OCI-LY7 (cell line): ENCODE data around the gene SGSM2. TPM values are rescaled to one million over a fixed set of nuclear protein-coding genes. Genes with fewer than 3 reads are reported as not detected.

Experiments
- BruUV-seq: library from RNA; stranded (reverse); fragments of 400-500 nt; replicated peaks from 2 replicates; lab custom pipeline; 2021; lab: Mats Ljungman, UMichigan
- CTCF ChIA-PET: fragments of 300-600 bp; sonication (Branson Sonifier 250); formaldehyde crosslinking; loops from one replicate; lab custom pipeline; 2022; ENCODE audit warnings: antibody characterized with exemption; ENCODE audit not compliant: unreplicated experiment; lab: Charles Lee
- POLR2A ChIA-PET: fragments of 300-600 bp; sonication (Branson Sonifier 250); formaldehyde crosslinking; loops from one replicate; lab custom pipeline; 2022; ENCODE audit warnings: antibody characterized with exemption; lab: Charles Lee
- DNase-seq: peaks from one replicate; pipeline ENCODE4 v3.0.0-alpha.2; 2015; ENCODE audit warnings: low spot score
- H2AFZ ChIP-seq: fragments of 200-600 bp; sonication (generic), shearing (Covaris generic); 2 replicates; pipeline ENCODE4 v1.6.1; 2014; ENCODE audit warnings: mild to moderate bottlenecking, antibody characterized with exemption, low read length, moderate library complexity
- H3K27ac ChIP-seq: fragments of 200-600 bp; sonication (generic); 2 replicates; pipeline ENCODE4 v1.5.1; 2014; ENCODE audit warnings: mixed run types, low read depth, mild to moderate bottlenecking, moderate library complexity, low read length, inconsistent platforms; ENCODE audit not compliant: poor library complexity, severe bottlenecking
- H3K36me3 ChIP-seq: fragments of 200-600 bp; sonication (generic); 2 replicates; pipeline ENCODE4 v1.6.1; 2014; ENCODE audit warnings: mild to moderate bottlenecking, antibody characterized with exemption, low read length, moderate library complexity, mixed read lengths; ENCODE audit not compliant: insufficient read depth
- H3K4me1 ChIP-seq: fragments of 200-600 bp; sonication (generic); 2 replicates; pipeline ENCODE4 v1.5.1; 2014; ENCODE audit warnings: mild to moderate bottlenecking, low read length; ENCODE audit not compliant: insufficient read depth, poor library complexity, severe bottlenecking
- H3K4me2 ChIP-seq: fragments of 200-600 bp; sonication (generic); 2 replicates; pipeline ENCODE4 v1.6.1; 2014; ENCODE audit warnings: mild to moderate bottlenecking, low read length
- H3K4me3 ChIP-seq: fragments of 200-600 bp; sonication (generic); 2 replicates; pipeline ENCODE4 v1.5.1; 2014; ENCODE audit warnings: mild to moderate bottlenecking, low read depth, low read length; ENCODE audit not compliant: poor library complexity, severe bottlenecking
- H3K79me2 ChIP-seq: fragments of 200-600 bp; sonication (generic); 2 replicates; pipeline ENCODE4 v1.6.1; 2016; ENCODE audit warnings: low read depth, mild to moderate bottlenecking, low read length, moderate library complexity, mixed read lengths; ENCODE audit not compliant: insufficient read depth
- H3K9me2 ChIP-seq: fragments of 200-600 bp; sonication (generic); 2 replicates; pipeline ENCODE4 v1.6.1; 2016; ENCODE audit warnings: mild to moderate bottlenecking, low read length, mixed read lengths; ENCODE audit not compliant: insufficient read depth
- H3K9me3 ChIP-seq: fragments of 200-600 bp; sonication (generic); 2 replicates; pipeline ENCODE4 v1.6.1; 2014; ENCODE audit warnings: mild to moderate bottlenecking, mixed run types, low read length, mixed read lengths
- H4K20me1 ChIP-seq: fragments of 200-600 bp; sonication (generic); 2 replicates; pipeline ENCODE4 v1.6.1; 2014; ENCODE audit warnings: mild to moderate bottlenecking, antibody characterized with exemption, low read length, moderate library complexity, mixed read lengths; ENCODE audit not compliant: insufficient read depth
- EZH2phosphoT487 ChIP-seq: fragments of 200-600 bp; sonication (generic); IDR thresholded peaks from 2 replicates; pipeline ENCODE4 v1.6.1; 2018; ENCODE audit warnings: low read depth, borderline replicate concordance, mild to moderate bottlenecking, mixed run types, antibody characterized with exemption, low read length, moderate library complexity, mixed read lengths
- intact Hi-C: fragments of 100-400 bp; cut with micrococcal nuclease; formaldehyde crosslinking; loops from one replicate; pipeline ENCODE4 v1.10.0; 2022; ENCODE audit not compliant: unreplicated experiment
- total RNA-seq, 2 experiments: library from RNA; depleted of rRNA in 1 of 2; stranded (reverse); fragments of >200 nt in 1 of 2; shearing (Covaris generic) in 1 of 2; gene quantifications; 2 replicates each; pipeline ENCODE4 v1.2.3, GENCODE V29; 2014 to 2022
- TF ChIP-seq, protein P1 (sequence below): fragments of 200-600 bp; sonication (generic); conservative IDR thresholded peaks from 2 replicates; pipeline ENCODE4 v1.5.1; 2014; ENCODE audit warnings: mild to moderate bottlenecking, antibody characterized with exemption, low read length, moderate library complexity, mixed read lengths

SGSM2 gene
- total RNA-seq, 2 experiments from 2014 or later: 44.0 to 50.6 TPM

DNA sequence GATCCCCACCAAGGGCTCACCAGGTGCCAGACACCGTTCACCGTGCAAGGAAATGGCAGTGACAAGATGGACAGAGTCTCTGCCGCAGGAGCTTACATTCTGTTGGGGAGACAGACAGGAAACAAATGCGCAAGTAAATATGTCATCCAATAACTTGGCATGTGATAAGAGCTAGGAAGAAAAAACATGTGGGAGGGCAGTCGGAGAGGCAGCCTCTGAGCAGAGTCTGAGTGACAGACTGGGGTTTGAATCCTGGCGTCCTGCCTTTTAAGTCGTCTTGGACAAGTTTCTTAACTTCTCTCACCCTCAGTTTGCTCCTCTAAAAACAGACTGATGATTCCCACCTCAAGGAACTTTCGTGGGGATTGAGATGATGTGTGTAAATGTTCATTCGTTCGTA is 7.2 kb downstream of the SGSM2 start:
- Histone ChIP-seq H3K79me2 (no peaks in the 10 kb centered on the region), H3K4me2 (no peak overlapping the region), H2AFZ (no peak overlapping the region), H4K20me1 (no peaks in the 10 kb centered on the region), H3K9me3 (no peaks in the 10 kb centered on the region), H3K4me1 (no peaks in the 10 kb centered on the region), H3K4me3 (no peak overlapping the region), H3K9me2 (no peaks in the 10 kb centered on the region), H3K36me3 (no peaks in the 10 kb centered on the region), H3K27ac (no peak overlapping the region)
- CTCF ChIA-PET: no interaction called here
- intact Hi-C loops: no loop called here
- BruUV-seq: no TSS peak
- POLR2A ChIA-PET: no interaction called here
- TF ChIP-seq, protein P1, sequence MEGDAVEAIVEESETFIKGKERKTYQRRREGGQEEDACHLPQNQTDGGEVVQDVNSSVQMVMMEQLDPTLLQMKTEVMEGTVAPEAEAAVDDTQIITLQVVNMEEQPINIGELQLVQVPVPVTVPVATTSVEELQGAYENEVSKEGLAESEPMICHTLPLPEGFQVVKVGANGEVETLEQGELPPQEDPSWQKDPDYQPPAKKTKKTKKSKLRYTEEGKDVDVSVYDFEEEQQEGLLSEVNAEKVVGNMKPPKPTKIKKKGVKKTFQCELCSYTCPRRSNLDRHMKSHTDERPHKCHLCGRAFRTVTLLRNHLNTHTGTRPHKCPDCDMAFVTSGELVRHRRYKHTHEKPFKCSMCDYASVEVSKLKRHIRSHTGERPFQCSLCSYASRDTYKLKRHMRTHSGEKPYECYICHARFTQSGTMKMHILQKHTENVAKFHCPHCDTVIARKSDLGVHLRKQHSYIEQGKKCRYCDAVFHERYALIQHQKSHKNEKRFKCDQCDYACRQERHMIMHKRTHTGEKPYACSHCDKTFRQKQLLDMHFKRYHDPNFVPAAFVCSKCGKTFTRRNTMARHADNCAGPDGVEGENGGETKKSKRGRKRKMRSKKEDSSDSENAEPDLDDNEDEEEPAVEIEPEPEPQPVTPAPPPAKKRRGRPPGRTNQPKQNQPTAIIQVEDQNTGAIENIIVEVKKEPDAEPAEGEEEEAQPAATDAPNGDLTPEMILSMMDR: no peak
- TF ChIP-seq EZH2phosphoT487: no peak
- no peak for DNase-seq

DNA sequence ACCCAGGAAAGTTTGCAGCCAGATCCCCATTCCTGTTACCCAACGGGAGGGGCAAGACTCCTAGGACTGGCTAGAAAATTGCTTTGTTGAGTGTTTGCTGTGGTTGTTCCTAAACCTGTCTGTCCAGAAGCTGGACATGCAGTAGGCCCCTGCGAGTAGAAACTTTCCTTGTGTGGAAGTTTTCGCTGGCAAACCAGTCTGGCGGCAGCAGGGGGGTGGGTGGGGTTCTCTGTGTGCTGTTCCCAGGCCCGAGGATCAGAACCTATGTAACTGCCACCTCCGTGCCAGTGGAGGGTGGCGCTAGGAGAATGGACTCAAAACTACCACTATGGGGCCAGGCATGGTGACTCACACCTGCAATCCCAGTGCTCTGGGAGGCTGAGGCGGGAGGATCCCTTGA is 9.2 kb downstream of the SGSM2 start:
- Histone ChIP-seq H3K27ac (no peak overlapping the region), H3K9me3 (no peaks in the 10 kb centered on the region), H2AFZ (no peak overlapping the region), H3K79me2 (no peaks in the 10 kb centered on the region), H3K9me2 (no peaks in the 10 kb centered on the region), H3K4me3 (no peak overlapping the region), H3K4me2 (no peak overlapping the region), H3K36me3 (no peaks in the 10 kb centered on the region), H3K4me1 (no peaks in the 10 kb centered on the region), H4K20me1 (no peaks in the 10 kb centered on the region)
- ChIA-PET POLR2A (interaction anchor here (0.7 to 1.0 kb wide), 2 partner anchors 14 to 34 kb away, joined by 3 read pairs; no protein-coding TSS in a partner anchor), CTCF (no interaction called here)
- no peak for DNase-seq
- BruUV-seq: no TSS peak
- intact Hi-C loops: no loop called here
- TF ChIP-seq, protein P1: no peak
- no peak for TF ChIP-seq EZH2phosphoT487

DNA sequence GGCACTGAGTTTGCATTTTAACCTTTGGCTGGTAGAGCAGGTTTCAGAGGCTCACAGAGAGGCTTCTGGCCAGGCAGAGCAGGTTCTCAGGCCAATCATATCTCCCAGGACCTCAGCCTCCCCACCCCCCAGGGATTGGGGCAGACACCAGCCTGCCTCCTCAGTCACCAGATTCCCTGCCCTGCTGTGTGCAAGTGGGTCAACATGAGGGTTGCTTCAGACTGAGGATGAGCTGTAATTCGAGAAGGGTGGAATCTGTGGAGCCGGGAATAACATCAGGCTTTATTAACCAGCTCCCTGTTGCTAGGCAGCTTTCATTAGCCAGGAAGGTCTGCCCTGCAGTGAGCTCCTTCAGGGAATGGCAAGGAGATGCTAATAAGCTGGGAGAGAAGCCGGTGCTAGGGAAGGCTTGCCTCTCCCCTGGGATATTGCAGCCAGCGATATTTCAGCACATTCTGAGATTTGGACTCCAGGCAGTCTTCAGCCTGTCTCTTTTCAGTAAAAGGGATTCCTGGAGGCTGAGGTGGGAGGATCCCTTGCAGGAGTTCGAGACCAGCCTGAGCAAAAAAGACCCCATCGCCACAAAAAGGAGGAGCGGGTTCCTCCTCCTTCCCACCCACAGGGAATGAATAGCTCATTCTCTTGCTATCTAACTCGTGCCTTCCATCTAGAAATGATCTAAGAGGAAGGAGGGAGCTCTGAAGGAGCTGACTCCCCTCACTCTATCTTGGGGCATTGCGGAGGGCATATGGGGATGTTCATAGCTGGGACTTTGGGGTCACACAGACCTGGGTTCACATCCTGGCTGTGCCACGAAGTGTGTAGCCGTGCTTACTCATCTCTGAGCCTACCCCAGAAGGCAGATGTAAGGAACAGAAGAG is 10.7 kb downstream of the SGSM2 start:
- H3K9me2 ChIP-seq: no peaks in the 10 kb centered on the region
- peaks cover under 1% of the 10 kb centered on the region for H3K4me1 ChIP-seq
- H3K36me3 ChIP-seq: no peaks in the 10 kb centered on the region
- no peak overlapping the region for H3K27ac ChIP-seq
- no peak overlapping the region for H3K4me2 ChIP-seq
- no peak overlapping the region for H3K4me3 ChIP-seq
- ChIA-PET CTCF (interaction anchor here (0.6 kb wide), 1 partner anchor 547 kb away, joined by 3 read pairs; no protein-coding TSS in a partner anchor), POLR2A (interaction anchor here (0.6 to 1.9 kb wide), 5 partner anchors 10 to 515 kb away, joined by 3 to 7 read pairs (median 3); partner anchors contain the start of genes SGSM2 and TSR1)
- intact Hi-C loops: no loop called here
- no peak overlapping the region for H2AFZ ChIP-seq
- TF ChIP-seq EZH2phosphoT487: no peak
- TF ChIP-seq, protein P1: no peak
- no peak for DNase-seq
- no TSS peak for BruUV-seq
- H3K79me2 ChIP-seq: no peaks in the 10 kb centered on the region
- H4K20me1 ChIP-seq: no peaks in the 10 kb centered on the region
- no peaks in the 10 kb centered on the region for H3K9me3 ChIP-seq
